NOMO-1 (cell line): ENCODE data around the gene MYBPC1.
A peak's percentile ranks its signal among the peaks of the same experiment; 100 is the strongest.
"Not testable (repeated sequence)": the region's sequence is repeated elsewhere in the genome, so short reads cannot be mapped to it uniquely, and the experiment has no call there.

Source experiments
- DNase-seq, 2 experiments: peaks; one replicate each; lab custom pipeline; 2025; ENCODE audit not compliant: unreplicated experiment in 2 of 2; lab: John Stamatoyannopoulos, UW

Gene MYBPC1, protein sequence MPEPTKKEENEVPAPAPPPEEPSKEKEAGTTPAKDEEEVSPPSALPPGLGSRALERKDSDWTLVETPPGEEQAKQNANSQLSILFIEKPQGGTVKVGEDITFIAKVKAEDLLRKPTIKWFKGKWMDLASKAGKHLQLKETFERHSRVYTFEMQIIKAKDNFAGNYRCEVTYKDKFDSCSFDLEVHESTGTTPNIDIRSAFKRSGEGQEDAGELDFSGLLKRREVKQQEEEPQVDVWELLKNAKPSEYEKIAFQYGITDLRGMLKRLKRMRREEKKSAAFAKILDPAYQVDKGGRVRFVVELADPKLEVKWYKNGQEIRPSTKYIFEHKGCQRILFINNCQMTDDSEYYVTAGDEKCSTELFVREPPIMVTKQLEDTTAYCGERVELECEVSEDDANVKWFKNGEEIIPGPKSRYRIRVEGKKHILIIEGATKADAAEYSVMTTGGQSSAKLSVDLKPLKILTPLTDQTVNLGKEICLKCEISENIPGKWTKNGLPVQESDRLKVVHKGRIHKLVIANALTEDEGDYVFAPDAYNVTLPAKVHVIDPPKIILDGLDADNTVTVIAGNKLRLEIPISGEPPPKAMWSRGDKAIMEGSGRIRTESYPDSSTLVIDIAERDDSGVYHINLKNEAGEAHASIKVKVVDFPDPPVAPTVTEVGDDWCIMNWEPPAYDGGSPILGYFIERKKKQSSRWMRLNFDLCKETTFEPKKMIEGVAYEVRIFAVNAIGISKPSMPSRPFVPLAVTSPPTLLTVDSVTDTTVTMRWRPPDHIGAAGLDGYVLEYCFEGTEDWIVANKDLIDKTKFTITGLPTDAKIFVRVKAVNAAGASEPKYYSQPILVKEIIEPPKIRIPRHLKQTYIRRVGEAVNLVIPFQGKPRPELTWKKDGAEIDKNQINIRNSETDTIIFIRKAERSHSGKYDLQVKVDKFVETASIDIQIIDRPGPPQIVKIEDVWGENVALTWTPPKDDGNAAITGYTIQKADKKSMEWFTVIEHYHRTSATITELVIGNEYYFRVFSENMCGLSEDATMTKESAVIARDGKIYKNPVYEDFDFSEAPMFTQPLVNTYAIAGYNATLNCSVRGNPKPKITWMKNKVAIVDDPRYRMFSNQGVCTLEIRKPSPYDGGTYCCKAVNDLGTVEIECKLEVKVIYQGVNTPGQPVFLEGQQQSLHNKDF

DNA sequence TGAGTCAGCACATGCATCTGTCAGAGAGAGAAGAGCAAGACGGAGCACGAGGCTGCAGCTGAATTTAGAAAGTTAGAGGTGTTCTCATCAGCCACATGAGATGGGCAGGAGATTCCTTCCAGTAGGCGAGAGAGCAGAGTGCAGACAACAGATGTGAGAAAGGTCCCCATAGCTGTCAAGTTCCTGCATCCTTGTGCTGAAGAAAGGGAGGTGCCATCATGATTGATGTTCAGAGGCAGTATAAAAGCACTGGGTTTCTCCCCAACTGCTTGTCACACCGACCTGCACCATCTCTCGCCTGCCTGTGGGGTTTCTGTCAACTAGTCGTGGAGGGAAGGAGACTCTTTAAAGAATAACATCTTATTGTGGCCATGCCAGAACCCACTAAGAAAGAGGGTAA is at the start of gene MYBPC1:
Gene MYBPC1 (plus strand): TSS at position 272 of the 400 bp plus-strand sequence. CDS start 100 bp downstream, at position 372.
- no peak for DNase-seq

DNA sequence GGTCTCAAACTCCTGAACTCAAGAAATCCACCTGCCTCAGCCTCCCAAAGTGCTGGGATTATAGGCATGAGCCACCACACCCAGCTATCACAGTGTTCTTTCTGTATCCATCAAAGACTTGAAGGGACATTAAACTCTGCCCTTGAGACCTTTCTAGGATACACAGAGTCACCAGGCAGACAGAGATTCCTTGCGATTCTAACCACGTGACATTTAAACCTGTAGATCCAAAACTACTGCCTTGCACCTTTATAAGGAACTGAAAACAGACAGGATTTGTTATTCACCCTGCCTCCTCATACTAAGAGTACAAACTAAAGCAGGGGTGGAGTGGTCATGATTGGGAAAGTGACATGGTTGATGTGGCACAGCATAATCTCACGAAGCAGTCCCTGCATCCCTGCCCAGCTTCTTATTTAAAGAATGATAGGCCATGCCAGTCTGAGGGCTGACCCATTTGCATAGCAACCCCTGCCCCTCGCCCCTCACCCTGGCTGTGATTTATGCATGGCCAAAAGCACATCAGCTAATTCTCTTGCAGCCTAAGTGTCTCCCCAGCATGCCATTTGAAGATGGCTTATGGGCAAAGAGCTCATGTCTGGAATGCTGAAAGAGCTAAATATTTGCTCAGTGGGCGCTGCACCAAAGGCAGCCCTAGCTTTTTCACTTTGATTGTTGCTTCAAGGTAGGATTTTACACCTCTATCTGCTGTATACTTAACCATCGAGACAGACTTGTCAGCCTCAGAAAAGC is 43.2 kb upstream of the MYBPC1 start:
- no peak for DNase-seq

DNA sequence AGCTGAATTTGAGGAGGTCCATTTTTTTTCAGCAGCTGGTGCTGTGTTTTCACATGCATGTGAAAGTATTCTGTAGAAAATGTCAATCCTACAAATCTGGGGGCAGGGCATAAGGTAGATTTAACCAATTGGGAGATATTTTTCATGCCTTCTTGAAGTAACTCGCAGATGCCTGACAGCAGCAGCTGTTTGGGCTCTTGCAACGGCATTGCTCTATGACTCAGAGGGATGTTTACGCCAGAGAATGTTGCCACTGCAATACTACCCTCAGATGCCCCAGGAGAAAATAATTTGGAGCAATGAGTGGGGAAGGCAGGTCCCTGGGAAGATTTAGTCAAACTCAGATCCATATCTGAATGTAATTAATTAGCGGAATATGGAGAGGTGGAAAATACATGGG is 42.5 kb upstream of the MYBPC1 start:
- DNase-seq: no peak

DNA sequence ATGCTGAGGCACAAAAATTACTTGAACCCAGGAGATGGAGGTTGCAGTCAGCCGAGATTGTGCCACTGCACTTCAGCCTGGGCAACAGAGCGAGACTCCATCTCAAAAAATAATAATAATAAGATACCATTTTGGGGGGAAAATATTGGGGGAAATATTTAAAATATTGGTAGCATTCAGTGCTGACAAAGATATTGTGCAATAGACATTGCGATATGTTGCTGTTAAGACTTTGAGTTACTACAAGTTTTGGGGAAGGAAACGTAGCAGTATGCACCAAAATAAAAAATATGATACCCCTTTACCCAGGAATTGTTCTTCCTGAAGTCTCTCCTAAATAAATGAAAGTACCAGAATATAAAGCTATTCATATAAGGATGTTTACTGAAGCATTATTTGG is 37.7 kb upstream of the MYBPC1 start:
- no peak for DNase-seq

DNA sequence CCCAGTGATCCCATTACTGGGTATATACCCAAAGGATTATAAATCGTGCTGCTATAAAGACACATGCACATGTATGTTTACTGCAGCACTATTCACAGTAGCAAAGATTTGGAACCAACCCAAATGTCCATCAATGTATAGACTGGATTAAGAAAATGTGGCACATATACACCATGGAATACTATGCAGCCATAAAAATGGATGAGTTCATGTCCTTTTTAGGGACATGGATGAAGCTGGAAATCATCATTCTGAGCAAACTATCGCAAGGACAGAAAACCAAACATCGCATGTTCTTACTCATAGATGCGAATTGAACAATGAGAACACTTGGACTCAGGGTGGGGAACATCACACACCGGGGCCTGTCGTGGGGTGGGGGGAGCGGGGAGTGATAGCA is 36.0 kb upstream of the MYBPC1 start:
- not testable (repeated sequence) for DNase-seq

DNA sequence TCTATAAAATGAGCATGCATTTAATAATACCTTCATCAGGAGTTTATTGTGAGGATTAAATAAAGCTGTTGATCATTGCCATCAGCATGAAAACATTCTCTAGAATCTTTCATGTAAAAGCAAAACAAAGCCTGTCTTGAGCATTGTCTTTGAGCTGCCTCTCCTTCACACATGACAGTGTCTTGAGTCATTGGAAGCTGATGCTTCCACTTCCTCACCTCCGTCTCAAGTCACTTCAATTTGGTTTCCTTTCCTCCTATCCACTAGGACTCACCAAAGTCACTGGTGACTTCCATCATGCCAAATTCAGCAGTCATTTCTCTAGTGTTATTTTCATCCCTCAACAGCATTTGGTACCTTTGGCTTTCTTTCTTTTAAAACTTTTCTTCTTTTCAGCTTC is 31.6 kb upstream of the MYBPC1 start:
- DNase-seq: peak in 1 of 2 experiments; percentile 4

DNA sequence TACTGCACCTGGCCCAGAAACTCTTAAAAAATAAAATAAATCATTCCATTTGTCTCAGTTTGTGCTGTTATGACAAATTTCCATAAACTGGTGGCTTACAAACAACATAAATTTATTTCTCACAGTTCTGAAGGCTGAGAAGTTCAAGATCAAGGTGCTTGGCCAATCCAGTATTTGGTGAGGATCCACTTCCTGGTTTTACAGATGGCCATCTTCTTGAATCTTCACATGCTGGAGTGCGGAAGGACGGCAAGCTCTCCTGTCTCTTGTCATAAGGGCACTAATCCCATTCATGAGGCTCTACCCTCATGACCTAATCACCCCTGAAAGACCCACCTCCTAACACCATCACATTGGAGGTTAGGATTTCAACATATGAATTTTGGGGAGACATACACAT is 29.9 kb upstream of the MYBPC1 start:
- no peak for DNase-seq

DNA sequence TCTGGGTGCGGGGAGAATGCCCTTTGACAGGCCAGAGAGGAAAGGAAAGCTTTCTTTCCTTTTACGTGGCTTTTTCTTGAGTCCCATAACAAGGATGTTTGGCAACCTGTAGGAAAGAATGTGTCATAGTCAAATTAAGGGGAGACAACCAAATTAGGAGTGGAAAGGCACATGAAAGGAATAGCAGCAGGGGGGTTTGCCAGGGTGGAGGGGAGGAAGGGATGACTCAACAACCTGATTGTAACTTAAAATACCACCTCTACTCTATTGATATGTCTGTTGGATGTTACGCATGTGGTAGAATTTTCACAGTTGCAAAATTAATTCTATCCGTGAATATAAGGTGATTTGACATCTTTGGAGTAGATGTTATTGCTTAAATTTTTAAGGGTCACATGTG is 28.5 kb upstream of the MYBPC1 start:
- DNase-seq: no peak

DNA sequence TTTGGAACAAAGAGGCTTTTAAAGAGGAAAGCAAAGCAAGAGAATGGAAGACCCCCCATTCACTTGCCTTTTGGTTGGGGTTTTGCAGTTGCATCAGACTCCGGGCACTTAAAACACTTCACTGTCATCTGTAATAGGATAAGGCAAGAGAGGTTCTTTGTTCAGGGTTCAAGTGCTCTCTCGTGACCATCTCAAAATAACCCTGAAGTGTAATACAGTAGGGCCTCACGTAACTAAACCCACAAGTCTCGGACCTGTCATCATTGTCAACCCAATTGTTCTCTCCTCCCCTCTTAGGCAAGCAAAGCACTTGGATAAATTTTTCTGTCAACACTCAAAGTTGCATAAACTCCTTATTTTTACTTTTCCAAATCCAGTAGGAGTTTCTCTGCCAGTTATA is 26.9 kb upstream of the MYBPC1 start:
- DNase-seq: no peak

DNA sequence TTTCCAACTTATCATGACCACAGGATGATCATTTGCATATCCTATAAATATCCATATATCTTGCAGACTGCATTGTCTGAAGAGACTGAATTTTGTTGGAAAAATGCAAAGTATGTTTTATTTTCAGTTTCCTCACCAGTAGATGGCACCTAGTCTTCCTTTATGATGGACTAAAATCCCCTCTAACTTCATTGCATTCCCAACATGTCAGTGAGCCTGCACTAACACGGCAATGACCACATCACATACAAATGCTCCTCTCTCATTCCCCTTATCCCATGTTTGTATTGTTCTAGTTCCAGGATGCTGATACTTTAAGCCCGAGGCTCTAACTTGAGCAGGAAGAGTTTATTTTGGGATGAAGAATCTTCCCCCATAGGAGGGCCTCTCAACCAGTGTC is 24.7 kb upstream of the MYBPC1 start:
- DNase-seq: peak in 1 of 2 experiments; percentile 23

DNA sequence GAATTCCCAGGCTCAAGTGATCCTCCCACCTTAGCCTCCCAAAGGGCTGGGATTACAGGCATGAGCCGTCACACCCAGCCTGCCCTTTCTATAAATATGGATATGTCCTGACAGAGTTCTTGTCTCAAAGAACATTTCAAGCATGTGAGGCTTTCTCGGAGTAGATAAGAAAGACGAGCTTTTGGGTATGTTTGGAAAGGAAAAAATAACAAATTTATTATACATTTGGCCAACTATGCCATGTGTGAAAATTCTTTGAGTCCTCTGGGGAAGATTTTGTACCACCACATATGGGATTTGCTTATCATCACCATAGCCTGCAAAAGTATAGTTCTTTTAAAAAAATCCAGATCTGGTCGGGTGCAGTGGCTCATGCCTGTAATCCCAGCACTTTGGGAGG is 23.7 kb upstream of the MYBPC1 start:
- DNase-seq: no peak

DNA sequence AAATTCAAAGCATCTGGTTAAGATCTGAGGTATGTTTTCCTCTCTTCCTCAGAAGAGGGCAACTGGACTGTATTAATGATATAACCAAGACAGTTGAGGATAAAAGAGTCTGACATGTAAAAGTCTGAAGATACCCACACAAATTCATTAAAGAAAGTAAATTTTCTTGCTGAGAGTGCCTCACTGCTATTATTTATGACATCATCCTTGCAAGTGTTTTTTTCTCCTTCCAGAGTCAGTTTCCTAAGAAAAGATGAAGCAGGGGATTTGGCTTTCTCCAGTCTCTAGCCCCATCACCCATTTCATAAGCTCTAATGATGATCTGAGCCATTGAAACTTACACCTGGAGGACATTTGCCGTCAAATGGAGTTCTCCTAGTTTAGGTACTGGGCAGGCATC is 21.0 kb upstream of the MYBPC1 start:
- no peak for DNase-seq

DNA sequence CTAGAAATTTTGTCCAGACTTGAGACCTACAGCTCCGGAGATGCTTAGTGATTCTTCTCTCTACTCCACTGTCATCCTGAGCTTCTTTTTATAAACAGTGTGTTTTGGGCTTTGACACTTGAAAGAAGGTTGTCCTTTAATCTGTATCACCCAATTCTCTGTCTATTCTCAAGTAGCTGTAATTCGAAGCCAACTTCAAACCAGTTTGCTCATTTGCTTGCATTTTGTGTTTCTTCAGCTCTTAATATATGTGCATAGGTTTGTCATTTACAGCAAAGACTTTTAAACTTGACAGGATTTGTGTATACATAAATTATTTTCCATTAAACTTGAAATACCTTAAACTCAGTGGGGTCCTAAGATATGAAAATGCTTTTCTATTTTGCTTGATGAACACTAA is 16.4 kb upstream of the MYBPC1 start:
- DNase-seq: no peak

DNA sequence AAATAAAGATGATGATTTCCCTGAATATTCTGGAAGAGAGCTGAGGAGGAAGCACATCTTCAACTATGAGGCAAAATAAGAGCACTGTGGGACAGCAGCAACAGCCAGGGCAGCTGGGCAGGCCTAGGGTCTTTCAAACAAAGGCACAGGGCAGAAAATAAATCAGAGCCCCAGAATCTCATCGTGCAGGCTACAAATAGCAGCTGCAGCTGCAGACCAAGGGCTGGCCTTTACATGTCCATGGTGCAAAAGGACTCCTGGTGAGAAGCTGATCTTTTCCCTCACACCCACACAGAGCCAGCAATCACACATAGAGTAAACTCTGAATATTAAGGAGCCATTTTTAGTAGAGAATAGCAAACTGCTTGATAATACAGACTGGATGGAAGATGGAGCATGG is 13.6 kb upstream of the MYBPC1 start:
- DNase-seq: no peak

DNA sequence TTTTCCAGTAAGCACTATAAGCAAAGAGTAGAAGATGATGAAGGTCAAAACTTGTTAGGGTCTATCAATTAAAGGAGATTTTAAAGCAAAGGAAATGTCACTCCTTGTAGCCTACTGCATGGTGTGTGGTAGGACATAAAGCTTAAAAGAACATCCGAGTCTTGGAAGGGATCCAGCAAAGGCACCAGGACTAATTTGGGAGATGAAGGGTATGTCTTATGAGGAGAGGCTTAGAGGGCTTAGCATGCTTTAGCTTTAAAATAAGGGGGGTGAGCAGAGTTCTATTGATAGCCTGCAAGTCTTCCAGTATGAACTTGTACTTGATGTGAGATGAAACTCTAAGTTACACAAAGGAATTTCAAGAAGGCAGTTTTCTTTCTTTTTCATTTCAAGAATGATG is 11.8 kb upstream of the MYBPC1 start:
- DNase-seq: no peak

DNA sequence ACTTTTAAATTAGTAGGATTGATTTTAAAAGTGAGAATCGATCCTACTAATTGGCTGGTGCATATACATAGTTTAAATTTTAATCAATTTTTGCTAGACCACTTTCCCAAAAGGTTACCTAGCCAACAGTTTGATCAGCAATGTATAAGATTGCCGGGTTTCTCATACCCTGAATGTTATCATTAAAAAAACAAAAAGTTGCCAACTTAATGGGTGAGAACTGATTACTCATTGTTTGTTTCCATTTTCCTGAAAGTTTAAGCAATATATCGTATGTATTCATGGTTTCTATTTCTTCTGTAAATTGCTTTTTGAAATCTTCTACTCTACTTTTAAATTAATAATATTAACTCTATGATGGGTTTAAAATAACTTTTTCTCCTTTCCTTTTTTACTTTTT is 4.4 kb upstream of the MYBPC1 start:
- DNase-seq: no peak

DNA sequence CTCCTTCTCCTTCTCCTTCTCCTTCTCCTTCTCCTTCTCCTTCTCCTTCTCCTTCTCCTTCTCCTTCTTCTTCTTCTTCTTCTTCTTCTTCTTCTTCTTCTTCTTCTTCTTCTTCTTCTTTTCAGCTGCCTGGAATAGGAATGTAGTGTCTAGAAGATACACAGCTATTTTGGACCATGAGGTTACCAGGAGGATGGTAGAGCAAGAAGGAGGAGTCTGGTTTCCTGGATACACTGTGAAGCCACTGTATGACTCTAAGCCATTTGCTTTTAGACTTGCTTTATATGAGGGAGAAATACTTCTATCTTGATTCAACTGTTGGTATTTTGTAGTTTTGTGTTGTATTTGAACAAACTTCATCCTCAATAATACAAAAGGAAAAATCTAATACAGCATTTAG is 3.0 kb upstream of the MYBPC1 start:
- no peak for DNase-seq

DNA sequence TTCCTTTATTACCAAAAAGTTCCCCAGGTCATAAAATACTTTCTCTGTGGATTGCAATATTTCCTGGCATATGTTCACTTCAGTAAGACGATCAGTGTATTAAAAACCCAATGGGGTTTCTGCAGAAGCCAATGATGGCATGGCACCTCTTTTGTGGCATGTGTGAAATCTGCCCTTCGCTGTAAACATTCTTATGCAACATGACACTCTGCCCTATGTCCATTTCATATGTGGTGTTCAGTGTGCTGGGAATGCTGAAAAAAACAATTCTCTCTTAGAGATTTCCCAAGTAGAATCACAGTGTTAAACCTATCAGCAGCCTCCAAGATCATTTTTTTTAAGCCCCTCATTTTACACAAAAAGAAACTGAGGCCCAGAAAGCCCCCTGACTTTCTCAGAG is 2.3 kb upstream of the MYBPC1 start:
- DNase-seq: no peak

DNA sequence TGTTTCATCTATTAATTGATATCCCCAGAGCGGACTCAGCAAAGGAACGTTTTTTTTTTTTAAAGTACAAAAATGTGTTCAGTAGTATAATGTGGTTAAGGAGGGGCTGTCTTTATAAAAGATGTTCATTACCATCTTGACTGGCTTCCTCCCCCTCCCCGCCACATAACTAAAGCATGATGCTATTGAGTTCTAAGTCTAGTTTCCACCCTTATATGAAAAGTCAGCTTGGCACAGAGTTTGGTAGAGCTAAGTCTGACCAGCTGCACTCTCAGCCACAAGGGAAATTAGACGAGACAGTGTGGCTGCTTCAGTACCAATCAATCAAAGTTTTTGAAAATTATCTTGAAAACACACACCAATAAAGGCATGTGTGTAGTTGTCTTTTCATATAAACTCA is 1.9 kb upstream of the MYBPC1 start:
- no peak for DNase-seq

DNA sequence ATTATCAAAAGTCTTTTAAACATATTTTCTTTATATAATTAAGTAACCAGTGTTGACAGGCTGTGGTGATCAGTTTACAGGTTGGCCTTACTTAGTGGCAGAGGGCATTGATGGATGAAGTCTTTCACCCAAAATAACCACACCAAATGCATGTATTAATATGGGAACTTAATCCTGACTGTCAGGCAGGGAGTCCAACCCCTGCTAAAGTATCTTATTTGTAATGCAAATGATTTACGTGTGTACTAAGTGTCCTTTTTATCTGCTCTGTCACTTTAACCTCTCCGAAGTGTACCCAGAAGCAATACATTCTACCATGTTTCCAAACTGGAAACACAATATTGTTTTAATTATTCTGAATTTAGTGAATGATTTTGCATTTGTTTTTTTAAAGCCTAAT is 1.4 kb downstream of the MYBPC1 start:
- no peak for DNase-seq

DNA sequence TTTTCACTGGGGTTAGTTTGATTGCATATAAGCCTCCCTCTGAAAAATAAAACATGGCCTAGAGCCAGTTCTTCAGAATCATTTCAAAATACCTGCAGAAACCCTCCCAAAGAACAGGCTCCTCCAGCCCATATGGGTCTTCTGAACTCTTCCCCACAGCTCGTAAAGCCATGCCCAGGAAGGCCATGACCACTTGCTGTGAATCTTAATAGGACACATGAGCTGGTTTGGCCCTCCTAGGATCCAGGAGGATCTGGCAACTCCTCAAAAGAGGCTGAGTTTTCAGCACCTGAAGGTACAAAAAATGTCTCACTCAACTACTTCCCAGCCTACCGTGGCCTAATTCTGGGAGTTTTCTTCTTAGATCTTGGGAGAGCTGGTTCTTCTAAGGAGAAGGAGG is 2.4 kb downstream of the MYBPC1 start:
- DNase-seq: no peak
